Measurements from ENCODE around the gene CCDC71. TPM values are rescaled to one million over a fixed set of nuclear protein-coding genes. Genes with fewer than 3 reads are reported as not detected.

CCDC71 gene
- total and polyA plus RNA-seq, 2 experiments from 2014 or later = 1.9 to 44.2 TPM

DNA sequence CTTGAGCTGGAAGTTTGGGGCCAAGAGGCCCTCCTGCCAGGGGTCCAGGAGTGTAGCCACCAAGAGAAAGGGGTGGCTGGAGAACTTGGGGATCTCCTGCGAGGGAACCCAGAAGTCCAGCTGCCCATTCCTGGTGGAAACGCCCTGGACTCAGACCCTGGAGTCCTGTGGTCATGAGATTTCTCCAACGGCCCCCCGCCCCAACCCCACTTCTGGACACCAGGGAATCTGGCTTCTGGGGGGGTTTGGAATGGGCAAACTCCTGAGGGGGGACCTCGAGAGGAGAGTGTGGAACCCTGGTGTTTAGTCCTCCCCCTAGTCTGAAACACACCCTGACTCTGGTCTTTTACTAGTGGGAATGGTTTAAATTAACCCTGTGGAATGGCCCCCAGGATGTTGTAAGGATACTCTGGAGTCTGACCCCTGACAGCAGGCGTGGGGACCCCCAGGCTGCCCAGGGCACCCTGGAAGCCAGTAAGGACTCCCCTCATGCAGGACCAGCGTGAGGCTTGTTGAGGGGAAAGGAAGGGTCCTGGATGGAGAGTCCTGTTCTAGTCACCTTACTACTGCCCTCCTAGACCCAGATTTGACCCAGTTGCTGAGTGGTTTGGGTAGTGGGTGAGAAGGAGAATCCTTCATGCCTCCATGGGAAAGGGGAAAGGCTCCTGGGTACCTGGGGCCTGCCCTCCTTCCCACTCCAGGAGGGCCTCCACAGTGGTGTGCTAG lies 5.8 kb upstream of the CCDC71 start:
- no peak for TF ChIP-seq JUNB (IDR thresholded peaks at IDR 0.05; ENCODE audit: unreplicated experiment)
- TF ChIP-seq, protein P1, sequence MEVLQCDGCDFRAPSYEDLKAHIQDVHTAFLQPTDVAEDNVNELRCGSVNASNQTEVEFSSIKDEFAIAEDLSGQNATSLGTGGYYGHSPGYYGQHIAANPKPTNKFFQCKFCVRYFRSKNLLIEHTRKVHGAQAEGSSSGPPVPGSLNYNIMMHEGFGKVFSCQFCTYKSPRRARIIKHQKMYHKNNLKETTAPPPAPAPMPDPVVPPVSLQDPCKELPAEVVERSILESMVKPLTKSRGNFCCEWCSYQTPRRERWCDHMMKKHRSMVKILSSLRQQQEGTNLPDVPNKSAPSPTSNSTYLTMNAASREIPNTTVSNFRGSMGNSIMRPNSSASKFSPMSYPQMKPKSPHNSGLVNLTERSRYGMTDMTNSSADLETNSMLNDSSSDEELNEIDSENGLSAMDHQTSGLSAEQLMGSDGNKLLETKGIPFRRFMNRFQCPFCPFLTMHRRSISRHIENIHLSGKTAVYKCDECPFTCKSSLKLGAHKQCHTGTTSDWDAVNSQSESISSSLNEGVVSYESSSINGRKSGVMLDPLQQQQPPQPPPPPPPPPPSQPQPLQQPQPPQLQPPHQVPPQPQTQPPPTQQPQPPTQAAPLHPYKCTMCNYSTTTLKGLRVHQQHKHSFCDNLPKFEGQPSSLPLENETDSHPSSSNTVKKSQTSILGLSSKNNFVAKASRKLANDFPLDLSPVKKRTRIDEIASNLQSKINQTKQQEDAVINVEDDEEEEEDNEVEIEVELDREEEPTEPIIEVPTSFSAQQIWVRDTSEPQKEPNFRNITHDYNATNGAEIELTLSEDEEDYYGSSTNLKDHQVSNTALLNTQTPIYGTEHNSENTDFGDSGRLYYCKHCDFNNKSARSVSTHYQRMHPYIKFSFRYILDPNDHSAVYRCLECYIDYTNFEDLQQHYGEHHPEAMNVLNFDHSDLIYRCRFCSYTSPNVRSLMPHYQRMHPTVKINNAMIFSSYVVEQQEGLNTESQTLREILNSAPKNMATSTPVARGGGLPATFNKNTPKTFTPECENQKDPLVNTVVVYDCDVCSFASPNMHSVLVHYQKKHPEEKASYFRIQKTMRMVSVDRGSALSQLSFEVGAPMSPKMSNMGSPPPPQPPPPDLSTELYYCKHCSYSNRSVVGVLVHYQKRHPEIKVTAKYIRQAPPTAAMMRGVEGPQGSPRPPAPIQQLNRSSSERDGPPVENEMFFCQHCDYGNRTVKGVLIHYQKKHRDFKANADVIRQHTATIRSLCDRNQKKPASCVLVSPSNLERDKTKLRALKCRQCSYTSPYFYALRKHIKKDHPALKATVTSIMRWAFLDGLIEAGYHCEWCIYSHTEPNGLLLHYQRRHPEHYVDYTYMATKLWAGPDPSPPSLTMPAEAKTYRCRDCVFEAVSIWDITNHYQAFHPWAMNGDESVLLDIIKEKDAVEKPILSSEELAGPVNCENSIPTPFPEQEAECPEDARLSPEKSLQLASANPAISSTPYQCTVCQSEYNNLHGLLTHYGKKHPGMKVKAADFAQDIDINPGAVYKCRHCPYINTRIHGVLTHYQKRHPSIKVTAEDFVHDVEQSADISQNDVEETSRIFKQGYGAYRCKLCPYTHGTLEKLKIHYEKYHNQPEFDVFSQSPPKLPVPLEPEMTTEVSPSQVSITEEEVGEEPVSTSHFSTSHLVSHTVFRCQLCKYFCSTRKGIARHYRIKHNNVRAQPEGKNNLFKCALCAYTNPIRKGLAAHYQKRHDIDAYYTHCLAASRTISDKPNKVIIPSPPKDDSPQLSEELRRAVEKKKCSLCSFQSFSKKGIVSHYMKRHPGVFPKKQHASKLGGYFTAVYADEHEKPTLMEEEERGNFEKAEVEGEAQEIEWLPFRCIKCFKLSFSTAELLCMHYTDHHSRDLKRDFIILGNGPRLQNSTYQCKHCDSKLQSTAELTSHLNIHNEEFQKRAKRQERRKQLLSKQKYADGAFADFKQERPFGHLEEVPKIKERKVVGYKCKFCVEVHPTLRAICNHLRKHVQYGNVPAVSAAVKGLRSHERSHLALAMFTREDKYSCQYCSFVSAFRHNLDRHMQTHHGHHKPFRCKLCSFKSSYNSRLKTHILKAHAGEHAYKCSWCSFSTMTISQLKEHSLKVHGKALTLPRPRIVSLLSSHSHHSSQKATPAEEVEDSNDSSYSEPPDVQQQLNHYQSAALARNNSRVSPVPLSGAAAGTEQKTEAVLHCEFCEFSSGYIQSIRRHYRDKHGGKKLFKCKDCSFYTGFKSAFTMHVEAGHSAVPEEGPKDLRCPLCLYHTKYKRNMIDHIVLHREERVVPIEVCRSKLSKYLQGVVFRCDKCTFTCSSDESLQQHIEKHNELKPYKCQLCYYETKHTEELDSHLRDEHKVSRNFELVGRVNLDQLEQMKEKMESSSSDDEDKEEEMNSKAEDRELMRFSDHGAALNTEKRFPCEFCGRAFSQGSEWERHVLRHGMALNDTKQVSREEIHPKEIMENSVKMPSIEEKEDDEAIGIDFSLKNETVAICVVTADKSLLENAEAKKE (CRISPR knock-in tag; IDR thresholded peaks at IDR 0.05) = no peak
- TF ChIP-seq ZNF331 (CRISPR knock-in tag; IDR thresholded peaks at IDR 0.05; ENCODE audit: low read depth) = no peak
- no peak for TF ChIP-seq CREB1 (CRISPR knock-in tag; IDR thresholded peaks at IDR 0.05; ENCODE audit: low read depth)
- TF ChIP-seq, protein P2, sequence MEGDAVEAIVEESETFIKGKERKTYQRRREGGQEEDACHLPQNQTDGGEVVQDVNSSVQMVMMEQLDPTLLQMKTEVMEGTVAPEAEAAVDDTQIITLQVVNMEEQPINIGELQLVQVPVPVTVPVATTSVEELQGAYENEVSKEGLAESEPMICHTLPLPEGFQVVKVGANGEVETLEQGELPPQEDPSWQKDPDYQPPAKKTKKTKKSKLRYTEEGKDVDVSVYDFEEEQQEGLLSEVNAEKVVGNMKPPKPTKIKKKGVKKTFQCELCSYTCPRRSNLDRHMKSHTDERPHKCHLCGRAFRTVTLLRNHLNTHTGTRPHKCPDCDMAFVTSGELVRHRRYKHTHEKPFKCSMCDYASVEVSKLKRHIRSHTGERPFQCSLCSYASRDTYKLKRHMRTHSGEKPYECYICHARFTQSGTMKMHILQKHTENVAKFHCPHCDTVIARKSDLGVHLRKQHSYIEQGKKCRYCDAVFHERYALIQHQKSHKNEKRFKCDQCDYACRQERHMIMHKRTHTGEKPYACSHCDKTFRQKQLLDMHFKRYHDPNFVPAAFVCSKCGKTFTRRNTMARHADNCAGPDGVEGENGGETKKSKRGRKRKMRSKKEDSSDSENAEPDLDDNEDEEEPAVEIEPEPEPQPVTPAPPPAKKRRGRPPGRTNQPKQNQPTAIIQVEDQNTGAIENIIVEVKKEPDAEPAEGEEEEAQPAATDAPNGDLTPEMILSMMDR (conservative IDR thresholded peaks at IDR 0.05; ENCODE audit: low read depth in 2 of 2) = no peak
- TF ChIP-seq STAT1 (IDR thresholded peaks at IDR 0.05; ENCODE audit: unreplicated experiment) = no peak
- TF ChIP-seq EZH2phosphoT487 (IDR thresholded peaks at IDR 0.05; ENCODE audit: unreplicated experiment) = no peak
- TF ChIP-seq POLR2AphosphoS5 (IDR thresholded peaks at IDR 0.05; ENCODE audit: low read depth) = no peak
- no peak for TF ChIP-seq NANOG (IDR thresholded peaks at IDR 0.05; ENCODE audit: borderline replicate concordance)
- TF ChIP-seq, protein P3, sequence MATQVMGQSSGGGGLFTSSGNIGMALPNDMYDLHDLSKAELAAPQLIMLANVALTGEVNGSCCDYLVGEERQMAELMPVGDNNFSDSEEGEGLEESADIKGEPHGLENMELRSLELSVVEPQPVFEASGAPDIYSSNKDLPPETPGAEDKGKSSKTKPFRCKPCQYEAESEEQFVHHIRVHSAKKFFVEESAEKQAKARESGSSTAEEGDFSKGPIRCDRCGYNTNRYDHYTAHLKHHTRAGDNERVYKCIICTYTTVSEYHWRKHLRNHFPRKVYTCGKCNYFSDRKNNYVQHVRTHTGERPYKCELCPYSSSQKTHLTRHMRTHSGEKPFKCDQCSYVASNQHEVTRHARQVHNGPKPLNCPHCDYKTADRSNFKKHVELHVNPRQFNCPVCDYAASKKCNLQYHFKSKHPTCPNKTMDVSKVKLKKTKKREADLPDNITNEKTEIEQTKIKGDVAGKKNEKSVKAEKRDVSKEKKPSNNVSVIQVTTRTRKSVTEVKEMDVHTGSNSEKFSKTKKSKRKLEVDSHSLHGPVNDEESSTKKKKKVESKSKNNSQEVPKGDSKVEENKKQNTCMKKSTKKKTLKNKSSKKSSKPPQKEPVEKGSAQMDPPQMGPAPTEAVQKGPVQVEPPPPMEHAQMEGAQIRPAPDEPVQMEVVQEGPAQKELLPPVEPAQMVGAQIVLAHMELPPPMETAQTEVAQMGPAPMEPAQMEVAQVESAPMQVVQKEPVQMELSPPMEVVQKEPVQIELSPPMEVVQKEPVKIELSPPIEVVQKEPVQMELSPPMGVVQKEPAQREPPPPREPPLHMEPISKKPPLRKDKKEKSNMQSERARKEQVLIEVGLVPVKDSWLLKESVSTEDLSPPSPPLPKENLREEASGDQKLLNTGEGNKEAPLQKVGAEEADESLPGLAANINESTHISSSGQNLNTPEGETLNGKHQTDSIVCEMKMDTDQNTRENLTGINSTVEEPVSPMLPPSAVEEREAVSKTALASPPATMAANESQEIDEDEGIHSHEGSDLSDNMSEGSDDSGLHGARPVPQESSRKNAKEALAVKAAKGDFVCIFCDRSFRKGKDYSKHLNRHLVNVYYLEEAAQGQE (IDR thresholded peaks at IDR 0.05; ENCODE audit: unreplicated experiment) = no peak
- TF ChIP-seq ZNF114 (CRISPR knock-in tag; IDR thresholded peaks at IDR 0.05) = no peak
- TF ChIP-seq EZH2 (IDR thresholded peaks at IDR 0.05; ENCODE audit: low read depth, unreplicated experiment) = no peak
- TF ChIP-seq, protein P4, sequence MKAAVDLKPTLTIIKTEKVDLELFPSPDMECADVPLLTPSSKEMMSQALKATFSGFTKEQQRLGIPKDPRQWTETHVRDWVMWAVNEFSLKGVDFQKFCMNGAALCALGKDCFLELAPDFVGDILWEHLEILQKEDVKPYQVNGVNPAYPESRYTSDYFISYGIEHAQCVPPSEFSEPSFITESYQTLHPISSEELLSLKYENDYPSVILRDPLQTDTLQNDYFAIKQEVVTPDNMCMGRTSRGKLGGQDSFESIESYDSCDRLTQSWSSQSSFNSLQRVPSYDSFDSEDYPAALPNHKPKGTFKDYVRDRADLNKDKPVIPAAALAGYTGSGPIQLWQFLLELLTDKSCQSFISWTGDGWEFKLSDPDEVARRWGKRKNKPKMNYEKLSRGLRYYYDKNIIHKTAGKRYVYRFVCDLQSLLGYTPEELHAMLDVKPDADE (IDR thresholded peaks at IDR 0.05) = no peak
- peaks cover 1% of the 10 kb centered on the region; the same call in 1 of the 2 replicates for H3K9me2 ChIP-seq (ENCODE audit: insufficient read depth)
- H3F3A ChIP-seq (replicated peaks; ENCODE audit: low read depth) = no peaks in the 10 kb centered on the region
- peak overlapping the region; percentile 99 for H2AFZ ChIP-seq
- Mint-ChIP-seq H3K27ac (no peak overlapping the region), H3K4me1 (peaks cover 21% of the 10 kb centered on the region), H3K9me3 (no peaks in the 10 kb centered on the region), H3K4me3 (peak overlapping the region; percentile 82), H3K27me3 (ENCODE audit: insufficient read depth, low read depth, poor library complexity) (peaks cover 9% of the 10 kb centered on the region), H3K36me3 (ENCODE audit: low read depth) (peaks cover 2% of the 10 kb centered on the region; the same call in 1 of the 3 replicates)
- H3K4me2 ChIP-seq = peak overlapping the region; percentile 96
- DNase-seq (ENCODE audit: low spot score) (no peak), ATAC-seq (no peak)
- H3K27ac ChIP-seq (ENCODE audit: low read depth) = no peak overlapping the region
- H3K4me3 ChIP-seq = peak overlapping the region; percentile 85
- H3K79me2 ChIP-seq (replicated peaks; ENCODE audit: insufficient read depth) = no peaks in the 10 kb centered on the region
- H4K20me1 ChIP-seq (replicated peaks; ENCODE audit: insufficient read depth) = no peaks in the 10 kb centered on the region
- no peaks in the 10 kb centered on the region for H3K36me3 ChIP-seq (ENCODE audit: insufficient read depth)
- H3K4me1 ChIP-seq (ENCODE audit: insufficient read depth) = peaks cover 9% of the 10 kb centered on the region
- no peaks in the 10 kb centered on the region for H3K27me3 ChIP-seq (ENCODE audit: insufficient read depth)

All from GM23338 (cell line).